ENCODE data around the gene BTBD16.

BTBD16 gene

GRCh38 chr10:122308417-122309141 lies 37.5 kb downstream of the BTBD16 start:
- DNase-seq (ENCODE audit: low read depth in 1 of 2, low spot score in 1 of 2), result no peak

DNA sequence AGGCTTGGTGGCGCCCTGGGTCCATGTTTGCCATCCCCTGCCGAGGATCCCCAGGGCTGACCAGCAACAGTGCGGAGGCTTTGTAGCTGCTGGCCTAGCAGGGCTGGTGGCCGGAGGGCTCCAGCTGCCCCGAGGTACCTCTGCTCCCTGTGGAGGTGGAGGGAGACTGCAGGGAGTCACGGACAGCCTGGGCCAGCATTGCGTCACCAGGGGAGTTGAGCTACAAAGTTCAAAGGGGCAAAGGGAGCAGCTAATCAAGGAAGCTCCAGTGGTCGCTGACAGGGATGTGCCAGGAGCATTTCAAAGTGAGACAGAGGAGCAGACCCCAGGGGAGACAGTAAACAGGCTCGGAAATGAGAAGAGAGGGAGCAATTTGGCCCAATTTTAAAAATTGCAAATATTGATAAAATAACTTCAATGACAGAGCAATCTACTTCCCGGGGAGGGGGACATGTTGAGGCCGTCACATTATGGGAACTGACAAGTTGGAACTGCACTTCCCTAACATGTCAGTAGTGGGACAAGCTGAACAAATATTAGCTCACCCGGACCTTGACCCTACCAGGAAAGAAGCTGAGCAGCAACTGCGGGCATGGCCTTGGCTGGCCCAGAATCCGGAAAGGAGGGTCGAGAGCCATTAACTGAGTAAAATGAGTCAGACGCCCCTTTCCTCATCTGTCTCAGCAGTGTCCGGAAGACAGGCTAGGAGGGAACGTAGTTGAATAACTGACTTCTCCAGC lies 39.4 kb downstream of the BTBD16 start:
- DNase-seq (ENCODE audit: low read depth in 1 of 2, low spot score in 1 of 2), result no peak

- no peak for DNase-seq (ENCODE audit: low read depth in 1 of 2, low spot score in 1 of 2)
These were observed 39.9 kb downstream of the BTBD16 start for GRCh38 chr10:122311051-122311410.

GRCh38 chr10:122311716-122312115 lies 40.6 kb downstream of the BTBD16 start:
- DNase-seq (ENCODE audit: low read depth in 1 of 2, low spot score in 1 of 2), result no peak

- no peak for DNase-seq (ENCODE audit: low read depth in 1 of 2, low spot score in 1 of 2)
These were observed 45.3 kb downstream of the BTBD16 start for GRCh38 chr10:122316224-122316884.

DNA sequence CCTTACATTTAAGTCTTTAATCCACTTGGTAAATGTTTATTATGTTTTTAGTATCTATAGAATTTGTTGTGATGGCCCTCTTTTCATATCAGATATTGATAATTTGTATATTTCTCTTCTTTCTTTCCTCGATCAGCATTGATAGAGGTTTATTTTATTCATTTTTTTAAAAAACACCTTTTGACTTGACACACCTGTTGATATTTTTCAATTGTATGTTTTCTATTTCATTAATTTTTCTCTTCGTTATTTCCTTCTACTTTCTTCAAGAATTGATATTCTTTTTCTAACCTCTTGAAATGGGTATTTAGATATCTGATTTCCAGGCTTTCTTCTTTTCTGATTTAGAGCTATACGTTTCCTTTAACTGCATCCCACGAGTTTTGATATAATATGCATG lies 50.9 kb downstream of the BTBD16 start:
- no peak for DNase-seq (ENCODE audit: low read depth in 1 of 2, low spot score in 1 of 2)

DNA sequence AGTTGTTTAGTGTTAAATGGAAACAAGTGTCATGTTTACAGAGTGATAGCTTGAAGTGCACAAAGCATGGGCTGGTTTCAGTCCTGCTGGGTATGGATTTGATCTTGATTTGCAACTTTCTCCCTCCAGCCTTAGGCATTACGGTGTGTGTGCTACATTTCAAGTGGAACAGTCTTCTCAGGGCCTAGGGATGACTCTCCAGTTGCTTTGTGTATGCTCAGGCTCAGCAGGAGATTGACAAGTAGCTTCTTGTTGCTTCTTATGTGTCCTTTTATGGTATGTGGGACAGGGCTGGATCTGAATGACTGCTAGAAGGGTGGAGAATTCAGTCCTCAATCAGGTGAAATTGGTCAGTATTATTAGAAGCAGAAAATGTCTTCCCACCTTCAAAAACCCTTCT lies 52.1 kb downstream of the BTBD16 start:
- DNase-seq (ENCODE audit: low read depth in 1 of 2, low spot score in 1 of 2), result no peak

DNA sequence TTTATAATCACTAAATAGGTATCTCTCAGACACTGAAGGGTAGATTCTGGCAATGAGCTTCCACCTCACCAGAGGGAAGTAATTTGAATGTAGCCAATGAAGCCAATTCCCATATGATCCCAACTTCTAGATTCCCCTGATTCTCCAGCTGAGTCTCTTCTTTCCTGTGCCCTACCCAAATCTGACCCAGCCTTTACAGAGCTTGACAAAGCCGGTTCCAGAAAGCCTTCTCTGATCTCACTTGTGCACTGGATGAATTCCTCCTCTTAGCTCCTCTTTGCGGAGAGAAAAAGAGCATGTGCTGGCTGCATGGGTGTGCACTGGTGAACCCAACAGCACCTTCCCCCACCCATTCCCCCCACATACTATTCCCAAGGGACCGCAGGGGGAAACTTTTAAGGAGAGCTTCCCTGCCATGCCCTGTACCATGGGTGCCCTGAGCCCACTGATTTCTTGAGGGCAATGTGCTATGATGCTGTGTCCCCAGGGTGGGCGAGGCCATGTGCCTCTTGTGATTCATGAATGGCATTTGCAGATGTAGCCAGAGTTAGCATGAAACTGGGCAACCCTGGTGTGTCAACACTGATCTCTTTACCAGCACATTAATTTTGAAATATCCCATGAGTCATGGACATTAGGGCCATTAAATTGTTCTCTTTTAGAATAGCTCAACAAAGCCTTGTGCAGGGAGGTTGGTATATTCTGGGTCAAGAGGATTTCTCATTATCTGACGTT lies 53.0 kb downstream of the BTBD16 start:
- no peak for DNase-seq (ENCODE audit: low read depth in 1 of 2, low spot score in 1 of 2)

DNA sequence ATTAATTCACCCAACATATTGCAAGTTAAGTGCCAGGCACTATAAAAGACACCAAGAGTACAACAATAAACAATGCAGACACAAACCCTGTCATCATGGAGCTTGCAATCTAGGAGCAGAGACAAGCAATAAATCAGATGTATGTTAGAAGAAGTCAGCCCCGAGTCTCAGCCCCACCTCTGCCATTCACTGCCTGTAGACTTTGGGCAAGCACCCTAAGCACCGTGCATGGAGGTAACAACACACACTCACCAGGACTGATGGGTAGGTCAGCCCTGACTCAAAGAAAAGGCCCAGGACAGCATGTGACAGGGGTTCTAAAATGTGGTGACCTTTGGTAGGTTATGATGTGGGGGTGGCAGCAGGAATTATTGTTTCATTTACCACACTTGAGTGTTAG lies 54.1 kb downstream of the BTBD16 start:
- DNase-seq (ENCODE audit: low read depth in 1 of 2, low spot score in 1 of 2), result no peak

GRCh38 chr10:122326385-122326784 lies 55.3 kb downstream of the BTBD16 start:
- no peak for DNase-seq (ENCODE audit: low read depth in 1 of 2, low spot score in 1 of 2)

DNA sequence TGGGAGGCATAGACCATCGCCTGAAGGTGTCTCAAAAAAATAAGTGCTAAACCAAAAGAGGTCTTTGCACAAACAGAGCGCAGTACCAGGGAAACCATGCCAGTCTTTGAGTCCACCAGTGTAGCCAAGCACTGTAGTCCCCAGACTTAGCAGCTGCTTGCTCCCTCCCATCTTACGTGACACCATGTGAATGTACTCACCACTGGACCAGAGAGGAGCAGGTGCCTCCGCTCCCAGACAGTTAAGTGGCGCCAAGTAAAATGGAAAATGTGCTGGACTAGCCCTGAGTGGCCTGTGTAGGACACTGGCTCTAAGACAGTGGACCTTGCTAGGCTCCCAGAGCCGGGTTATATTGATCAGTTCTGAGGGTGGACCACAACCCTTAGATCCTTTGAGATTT lies 55.7 kb downstream of the BTBD16 start:
- no peak for DNase-seq (ENCODE audit: low read depth in 1 of 2, low spot score in 1 of 2)

DNA sequence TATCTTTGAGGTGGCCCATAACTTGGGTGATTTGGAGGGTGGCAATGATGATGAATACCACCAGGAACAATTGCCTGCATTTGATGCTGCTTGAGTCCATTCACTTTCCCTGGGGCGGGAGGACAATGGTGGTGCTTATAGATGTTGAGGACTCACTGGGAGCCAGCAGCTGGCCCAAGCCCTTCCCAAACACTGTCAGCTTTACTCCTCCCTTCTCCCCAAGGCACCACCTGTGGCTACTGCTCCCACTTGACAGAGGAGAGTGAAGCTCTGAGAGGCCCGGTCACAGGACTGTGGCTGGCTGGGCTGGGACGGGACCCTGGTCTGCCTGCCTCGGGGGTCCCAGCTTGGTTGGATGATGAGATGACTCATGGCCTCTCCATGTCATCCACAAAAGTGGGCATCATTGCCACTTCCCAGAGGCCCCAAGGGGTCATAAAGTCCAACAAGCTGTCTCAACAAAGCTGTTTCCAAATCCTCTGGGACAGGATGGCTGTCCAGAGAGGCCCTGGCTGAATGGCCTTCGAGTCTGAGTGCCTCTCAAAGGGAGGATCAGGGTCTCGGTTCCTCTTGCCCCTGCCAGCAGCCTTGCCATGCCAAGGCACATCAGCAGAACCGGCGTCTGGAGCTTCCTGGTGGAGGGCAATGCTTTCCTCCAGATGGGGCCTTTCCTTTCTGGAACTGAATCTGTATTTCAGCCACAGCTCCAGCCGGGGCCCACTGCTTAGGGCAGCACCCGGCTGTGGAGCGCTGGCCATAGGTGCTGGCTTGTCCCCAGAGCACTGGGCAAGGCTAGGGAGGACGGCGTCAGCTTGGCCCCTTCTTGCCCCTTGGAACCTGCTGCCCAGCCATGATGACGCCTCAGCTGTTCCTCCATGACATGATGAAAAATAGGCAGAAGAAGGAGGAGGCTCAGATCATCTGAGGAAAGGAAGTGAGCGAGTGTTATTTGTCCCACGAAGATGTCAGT lies 56.4 kb downstream of the BTBD16 start:
- DNase-seq (ENCODE audit: low read depth in 1 of 2, low spot score in 1 of 2), result no peak

GRCh38 chr10:122328676-122329075 lies 57.6 kb downstream of the BTBD16 start:
- no peak for DNase-seq (ENCODE audit: low read depth in 1 of 2, low spot score in 1 of 2)

GRCh38 chr10:122329416-122329815 lies 58.3 kb downstream of the BTBD16 start:
- no peak for DNase-seq (ENCODE audit: low read depth in 1 of 2, low spot score in 1 of 2)

DNA sequence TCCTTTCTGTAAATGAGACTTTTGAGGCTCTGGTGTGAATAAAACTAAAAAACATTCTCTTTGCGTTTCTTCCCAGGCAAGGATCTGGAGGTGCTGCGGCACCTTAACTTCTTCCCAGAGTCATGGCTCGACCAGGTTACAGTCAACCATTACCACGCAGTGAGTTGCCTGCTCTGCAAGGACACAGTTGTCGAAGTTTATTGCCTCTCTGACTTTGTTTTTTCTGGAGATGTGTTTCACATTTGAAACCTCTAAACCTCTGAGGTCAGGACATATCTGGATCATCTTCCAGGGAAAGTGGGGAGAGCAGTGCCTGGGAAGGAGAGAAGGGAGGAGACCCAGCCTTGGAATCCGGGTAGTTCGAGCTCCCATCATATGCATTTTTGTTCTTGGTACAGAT lies 60.0 kb downstream of the BTBD16 start:
- no peak for DNase-seq (ENCODE audit: low read depth in 1 of 2, low spot score in 1 of 2)

- no peak for DNase-seq (ENCODE audit: low read depth in 1 of 2, low spot score in 1 of 2)
These were observed 60.7 kb downstream of the BTBD16 start for GRCh38 chr10:122331615-122332446.

DNA sequence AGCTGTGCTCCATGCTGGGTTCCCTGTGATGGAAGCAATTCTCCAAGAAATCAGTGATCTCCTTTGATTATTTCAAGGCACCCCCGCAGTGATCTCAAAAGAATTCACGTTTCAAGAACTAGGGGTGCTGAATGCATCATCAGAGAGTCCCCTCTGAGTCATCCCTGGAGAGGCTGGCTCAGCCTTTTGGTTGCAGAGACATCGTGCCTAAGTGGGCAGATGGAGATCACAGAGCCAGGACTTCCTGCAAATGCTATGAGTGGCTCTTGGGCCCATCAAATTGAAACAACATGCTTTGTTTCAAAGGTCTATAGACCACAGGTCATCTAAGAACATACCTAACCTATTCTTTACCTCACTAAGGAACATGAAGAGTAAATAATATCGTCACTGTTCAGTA lies 61.9 kb downstream of the BTBD16 start:
- DNase-seq (ENCODE audit: low read depth in 1 of 2, low spot score in 1 of 2), result no peak

GRCh38 chr10:122336332-122336731 lies 65.2 kb downstream of the BTBD16 start:
- no peak for DNase-seq (ENCODE audit: low read depth in 1 of 2, low spot score in 1 of 2)

DNA sequence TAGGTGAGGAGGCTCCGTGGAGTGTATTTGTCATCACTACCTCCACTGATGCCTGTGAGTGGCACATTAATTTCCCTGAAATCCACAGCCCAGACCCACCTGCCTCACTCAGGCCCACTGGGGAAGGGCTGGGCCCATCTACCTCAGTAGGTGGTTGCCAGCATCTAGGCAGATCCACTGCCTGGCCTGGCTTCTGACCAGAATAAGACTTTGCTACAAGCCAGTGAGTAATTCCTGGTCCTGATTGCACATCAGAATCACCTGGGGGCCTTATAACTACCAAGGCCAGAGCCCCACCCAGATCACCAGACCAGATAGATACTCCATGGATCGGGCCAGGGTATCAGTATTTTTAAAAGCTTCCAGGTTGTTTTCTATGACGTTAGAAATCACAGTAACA lies 65.9 kb downstream of the BTBD16 start:
- DNase-seq (ENCODE audit: low read depth in 1 of 2, low spot score in 1 of 2), result no peak

All from activated CD4-positive, alpha-beta T cell treated with anti-CD3 and anti-CD28 coated beads, Interleukin-2, amount 50 U/mL, for 24 hours (primary cell).